GM21360 (cell line): ENCODE measurements around the gene PDE9A.

Experiments
- ATAC-seq: cut with Tn5 transposase; IDR thresholded peaks from one replicate; pipeline ENCODE4 v1.9.1; 2021; ENCODE audit warnings: mild to moderate bottlenecking, moderate library complexity; ENCODE audit not compliant: unreplicated experiment

Gene PDE9A

DNA sequence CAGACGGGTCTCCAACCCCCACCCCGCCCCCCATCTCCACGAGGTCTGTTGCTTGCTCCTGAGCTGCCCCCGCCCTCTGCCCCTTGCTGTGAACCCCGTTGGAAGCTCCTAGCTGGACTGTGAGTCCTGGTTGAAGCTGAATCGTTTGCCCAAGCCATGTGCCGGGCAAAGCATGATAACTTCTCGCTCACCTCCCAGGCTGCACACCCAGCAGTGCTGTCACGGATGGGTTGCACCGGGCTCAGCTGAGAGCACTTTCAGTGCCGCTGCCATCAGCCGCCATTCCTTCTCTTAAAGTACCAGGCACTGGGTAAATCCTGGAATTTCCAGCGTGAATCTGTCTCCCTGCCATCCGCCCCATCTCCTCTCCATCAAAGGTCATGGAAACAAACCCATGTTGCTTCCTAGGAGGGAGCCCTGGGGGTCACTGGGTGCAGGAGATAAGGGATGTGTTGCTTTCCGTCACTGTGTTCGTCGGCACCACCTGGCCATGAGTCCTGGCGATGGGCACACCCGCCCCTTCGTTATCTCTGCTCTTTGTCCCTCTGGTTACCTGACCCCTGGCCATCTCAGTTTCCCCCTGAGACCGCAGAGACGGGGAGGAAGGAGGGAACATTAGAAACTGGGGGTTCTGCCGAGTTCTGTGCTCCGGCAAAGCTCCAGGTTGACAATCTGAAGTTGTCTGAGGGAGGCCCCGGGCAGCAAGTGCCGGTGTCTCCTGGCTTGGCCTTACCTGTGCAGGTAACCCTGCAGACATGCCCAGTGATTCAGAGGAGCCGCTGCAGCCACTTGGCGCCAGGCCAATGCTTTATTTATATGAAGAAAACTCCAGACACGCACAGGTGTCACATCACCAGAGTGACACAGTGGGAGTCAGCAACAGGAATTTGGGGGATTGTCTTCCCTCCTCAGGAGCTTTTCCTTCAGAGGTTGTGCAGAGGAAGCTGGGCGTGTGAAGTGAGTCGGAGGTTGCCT, 2.7 kb downstream of the PDE9A start:
- no peak for ATAC-seq

DNA sequence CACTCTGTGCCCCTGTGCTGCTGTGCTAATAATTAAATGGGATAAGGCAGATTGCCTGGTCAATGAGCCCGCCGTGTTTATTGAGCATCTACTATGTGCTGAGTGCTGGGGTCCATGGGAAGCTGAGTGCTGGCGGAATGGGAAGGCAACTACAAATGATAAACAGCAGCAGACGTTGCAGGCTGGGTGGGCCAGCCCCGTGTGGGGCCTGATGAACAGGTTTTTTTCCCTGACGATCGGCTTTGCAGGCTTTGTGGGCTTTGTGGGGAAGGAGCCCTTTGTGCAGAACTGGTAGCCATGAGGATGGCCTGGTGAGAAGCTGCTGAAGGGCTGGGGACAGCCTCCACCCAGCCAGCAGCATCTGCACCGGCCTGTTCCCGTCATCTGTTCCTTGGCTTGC, 3.5 kb downstream of the PDE9A start:
- no peak for ATAC-seq

DNA sequence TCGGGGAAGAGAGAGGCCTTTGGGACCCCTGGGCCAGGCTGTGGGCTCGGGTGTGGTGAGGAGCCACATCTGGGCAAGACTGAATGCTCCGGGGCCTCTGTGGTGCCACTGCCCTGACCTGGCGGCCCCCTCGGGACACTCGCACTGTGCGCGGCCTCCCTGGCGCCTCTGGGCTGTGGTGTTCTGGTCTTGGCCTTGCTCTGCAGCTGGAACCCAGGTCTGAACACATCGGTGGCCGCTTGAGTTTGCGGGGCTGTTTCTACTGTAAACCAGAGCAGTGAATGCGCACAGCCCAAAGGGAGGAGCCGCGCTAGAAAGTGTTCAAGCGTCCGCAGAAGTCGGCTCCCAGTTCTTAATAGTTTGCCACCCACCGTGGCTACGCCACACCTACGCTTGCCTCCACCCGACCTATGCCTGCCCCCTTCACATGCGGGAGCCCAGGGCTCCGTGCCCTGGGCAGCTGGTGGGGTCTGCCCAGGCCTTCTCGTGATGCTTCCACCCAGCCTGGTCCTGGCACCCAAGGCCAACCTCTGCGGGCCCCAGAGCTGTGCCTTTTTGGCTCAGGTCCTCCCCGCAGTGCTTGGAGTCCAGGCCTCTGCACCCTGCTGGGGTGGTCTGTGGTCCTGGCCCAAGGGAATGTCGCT, 4.4 kb downstream of the PDE9A start:
- ATAC-seq: no peak

DNA sequence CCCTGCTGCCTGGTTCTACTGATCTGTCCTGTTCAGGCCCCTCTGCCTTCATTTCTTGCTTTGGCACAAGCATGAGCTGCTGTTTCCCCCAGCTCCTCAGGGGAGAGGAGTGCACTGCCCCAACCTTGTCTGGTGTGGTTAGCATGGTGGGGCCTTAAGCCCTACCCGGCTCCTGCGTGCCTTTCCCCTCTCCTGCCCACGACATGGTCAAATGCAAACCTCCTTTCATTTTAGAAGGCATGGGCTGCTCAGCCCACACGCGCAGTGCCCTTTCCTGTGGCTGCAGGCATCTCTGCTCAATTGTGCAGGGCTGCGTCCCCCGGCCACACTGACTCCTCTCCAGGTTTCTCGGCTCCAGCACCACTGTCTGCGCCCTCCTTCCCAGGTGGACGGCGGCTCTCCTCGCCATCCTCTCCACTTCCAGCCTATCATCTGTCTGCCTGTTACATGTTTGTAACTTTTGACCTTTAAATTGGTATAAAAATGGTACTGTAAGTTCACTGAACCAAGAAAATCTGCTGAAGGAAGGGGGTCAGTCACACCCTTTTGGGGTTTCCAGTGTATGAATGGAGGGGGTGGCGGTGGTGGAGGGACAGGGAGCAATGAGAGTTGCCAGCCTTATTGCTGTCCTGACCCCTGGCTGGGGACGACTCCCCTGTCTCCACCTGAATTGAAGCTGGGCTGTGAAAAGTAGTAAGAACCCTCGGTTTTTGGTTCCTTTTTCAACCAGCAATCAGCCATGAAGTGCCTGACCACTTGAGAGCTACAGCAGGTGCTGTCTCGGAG, 5.1 kb downstream of the PDE9A start:
- no peak for ATAC-seq

DNA sequence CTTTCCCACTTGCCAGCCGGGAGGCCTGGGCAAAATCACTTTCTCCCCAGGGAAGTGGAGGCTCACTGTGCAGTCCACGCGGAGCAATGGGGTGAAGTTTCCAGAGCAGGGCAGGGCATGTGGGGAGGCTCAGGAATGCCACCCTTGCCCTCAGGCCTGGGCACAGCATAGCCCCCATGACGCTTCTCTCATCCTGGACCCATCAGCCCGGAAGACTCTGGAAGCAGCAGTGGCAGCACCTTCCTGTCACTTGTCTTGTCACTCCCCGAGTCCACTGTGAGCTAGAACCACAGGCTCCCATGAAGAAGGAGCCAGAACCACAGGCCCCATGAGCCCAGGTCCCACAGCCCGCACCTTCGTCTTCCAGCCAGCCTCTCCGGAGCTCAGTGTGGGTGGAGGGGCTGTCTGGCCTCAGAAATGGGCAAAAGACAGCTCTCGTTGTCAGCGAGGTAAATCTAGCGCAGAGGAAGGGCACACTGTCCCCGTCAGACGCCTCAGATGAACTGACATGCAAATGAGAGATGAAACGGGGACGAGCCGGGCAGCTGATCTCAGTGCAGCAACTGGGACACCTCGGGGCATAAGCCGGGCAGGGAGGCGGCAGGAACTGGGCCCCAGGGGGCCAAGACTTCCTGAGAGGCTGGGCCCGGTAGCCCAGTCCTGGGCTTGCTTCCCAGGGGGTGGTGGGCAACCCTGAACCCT, 6.1 kb downstream of the PDE9A start:
- no peak for ATAC-seq

DNA sequence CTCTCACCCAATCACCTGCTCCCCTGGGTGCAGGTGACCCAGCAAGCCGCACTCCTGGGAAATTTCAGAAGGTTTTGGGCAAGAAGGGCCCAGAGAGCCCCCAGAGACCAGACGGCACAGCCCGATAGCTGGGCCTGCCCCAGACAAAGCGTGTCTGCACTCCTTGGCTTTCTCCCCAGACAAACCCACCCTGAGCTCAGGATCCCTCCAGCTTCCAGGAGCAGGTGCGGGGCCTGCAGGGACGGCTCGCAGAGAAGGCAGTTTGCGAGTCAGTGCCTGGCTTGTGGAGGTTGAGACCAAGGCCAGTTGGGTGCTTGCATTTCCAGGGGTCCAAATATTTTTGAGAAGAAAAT, 6.7 kb downstream of the PDE9A start:
- ATAC-seq: no peak

DNA sequence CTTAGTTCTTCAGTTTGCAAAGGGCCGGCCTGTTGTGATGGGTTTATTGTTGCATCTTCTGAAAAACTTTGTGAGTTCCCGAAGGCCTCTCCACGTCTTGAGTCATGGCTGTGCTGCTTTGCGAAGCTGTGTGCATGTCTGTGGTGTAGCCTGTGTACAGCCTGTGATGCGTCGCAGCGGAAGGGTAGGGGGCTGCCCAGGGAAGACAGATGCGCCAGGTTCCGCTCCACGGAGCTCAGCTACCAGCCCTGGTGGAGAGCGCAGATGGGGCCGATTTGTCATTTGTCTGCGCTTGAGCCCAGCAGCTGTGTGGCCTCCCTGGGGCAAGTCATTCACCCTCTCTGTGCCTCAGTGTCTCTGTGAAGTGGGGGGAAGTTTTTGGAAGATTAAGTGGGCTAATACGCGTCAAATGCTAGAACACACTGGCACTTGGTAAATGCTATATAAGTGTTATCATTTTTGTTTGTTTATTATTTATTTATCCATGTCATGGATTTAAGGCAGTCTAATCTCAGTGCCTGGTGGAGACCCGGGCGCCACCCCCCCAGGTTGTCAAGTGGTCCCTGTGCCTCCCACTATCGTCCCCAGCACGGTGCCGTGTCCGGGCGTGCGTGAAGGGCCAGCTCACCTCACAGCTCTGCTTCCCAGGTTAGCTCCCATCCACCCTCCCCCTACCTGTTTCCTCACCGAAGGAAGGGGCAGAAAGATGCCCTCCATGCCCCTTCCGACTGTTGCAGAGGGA, 8.4 kb downstream of the PDE9A start:
- ATAC-seq: no peak

DNA sequence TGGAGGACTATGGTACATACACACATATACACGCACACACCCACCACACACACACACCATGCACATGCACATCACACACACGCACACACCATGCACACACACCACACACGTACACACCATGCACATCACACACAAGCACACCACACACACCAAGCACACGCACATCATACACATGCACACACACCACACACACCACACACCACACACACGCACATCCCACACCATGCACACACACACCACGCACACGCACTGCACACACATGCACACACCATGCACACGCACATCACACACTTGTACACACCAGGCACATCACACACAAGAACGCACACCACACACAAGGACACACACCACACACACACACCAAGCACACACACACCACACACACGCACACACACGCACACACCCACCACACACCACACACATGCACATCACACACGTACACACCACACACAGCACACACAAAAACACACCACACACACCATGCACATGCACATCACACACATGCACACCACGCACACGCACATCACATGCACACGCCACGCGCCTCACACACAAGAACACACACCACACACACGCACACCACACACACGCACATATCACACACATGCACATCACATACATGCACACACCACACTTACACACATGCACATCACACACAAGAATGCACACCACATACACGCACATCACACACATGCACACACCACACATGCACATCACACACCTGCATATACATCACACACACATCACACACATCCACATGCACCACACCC, 9.2 kb downstream of the PDE9A start:
- ATAC-seq: no peak

DNA sequence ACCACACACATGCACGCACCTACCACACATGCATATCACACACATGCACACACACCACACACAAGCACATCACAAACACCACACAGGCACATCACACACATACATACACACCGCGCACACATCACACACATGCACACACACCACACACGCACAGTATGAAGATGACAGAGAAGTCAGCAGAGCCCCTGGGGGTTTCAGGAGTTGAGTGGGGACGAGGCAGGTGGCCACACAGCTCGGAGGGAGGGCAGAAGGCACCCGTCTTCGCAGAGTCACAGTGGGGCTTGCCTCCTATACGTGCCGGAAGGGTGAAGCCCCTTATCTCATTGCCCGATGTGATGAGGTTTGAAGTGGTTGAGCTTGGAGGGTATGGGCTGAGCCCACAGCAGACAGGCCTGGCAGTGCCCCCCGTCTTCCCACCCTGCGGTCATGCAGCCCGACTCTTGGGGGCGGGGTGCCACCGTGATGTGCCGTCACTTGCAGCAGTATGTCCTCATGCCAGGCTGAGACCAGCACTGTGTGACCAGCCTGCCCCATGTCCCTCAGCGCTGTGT, 9.9 kb downstream of the PDE9A start:
- no peak for ATAC-seq

DNA sequence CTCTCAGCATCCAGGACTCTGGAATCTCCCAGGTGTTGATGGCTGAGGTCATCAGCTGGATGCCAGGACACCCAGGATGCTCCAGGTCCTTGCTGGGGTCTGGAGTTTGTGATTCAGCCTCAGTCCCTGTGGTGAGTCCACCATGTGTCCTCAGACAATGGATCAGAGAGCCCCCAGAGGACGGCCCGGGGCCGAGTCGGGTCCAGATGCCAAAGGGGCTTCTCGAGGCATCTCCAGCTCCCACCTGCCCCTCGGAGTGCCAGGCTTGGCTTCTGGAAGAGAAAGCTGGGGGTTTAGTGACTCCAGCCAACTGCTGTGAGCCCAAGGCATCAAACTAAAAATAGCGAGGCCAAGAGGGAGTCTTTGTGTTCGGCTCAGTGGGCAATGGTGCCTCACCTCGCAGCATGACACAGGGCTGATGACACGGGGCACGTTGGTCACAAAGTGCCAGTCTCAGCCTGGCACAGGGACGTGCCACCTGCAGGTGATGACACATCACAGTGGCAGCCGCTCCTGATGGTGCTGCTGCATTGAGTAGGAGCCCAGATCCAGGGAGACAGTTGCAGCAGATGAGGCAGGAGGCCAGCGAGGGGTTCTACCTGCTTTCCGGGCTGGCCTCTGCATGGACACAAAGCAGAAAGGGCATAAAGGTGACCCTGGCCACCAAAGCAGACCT, 10.6 kb downstream of the PDE9A start:
- ATAC-seq: no peak

DNA sequence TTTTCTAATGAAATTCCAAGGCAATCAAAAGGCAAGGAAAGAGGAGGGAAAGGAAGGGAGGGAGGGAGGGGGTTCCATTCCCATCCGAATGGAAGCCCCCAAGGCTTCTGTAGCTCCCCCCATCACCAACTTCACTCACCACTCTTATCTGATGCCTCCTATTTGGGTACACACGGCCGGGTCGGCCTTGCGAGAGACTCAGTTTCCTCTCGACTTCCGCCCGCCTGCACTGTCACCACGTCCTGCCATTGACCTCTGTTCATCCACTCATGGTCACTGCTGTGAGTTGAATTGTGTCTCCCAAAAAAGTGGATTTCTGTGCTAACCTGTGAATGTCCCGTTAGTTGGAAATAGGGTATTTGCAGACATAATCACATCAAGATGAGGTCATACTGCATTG, 11.2 kb downstream of the PDE9A start:
- ATAC-seq: no peak

DNA sequence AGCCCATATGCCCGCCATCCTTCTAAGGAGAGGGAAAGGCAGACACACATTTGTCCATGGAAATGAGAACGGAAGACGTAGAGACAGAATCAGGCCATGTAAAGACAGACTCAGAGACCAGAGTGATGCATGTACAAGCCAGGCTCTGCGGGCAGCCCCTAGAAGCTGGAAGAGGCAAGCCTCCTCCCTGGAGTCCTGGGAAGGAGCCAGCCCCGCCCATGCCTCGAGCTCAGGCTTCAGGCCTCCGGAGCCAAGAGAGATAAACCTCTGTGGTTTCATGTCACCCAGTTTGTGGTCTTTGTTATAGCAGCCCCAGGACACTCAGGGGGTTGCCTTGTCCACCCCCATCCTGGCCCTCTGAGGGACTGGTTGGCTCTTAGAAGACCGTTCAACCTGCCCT, 11.6 kb downstream of the PDE9A start:
- no peak for ATAC-seq

DNA sequence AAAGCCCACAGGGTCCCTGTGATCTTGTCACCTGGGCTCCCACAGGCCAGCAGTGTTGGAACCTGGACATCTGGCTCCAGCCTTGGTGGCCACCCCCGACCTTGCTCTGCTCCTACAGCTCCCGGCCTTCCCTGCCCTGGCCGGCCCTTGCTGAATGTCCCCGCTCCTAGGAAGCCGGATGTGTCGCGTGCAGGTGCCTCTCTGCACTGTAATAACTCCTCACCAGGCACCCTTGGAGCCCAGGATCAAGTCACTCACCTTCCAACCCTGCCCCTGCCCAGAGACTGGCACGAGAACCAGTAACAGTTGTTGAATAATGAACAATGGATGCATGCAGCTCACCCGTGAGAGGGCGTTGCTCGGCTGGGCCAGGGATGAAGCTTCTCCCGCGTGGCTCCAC, 12.1 kb downstream of the PDE9A start:
- no peak for ATAC-seq

DNA sequence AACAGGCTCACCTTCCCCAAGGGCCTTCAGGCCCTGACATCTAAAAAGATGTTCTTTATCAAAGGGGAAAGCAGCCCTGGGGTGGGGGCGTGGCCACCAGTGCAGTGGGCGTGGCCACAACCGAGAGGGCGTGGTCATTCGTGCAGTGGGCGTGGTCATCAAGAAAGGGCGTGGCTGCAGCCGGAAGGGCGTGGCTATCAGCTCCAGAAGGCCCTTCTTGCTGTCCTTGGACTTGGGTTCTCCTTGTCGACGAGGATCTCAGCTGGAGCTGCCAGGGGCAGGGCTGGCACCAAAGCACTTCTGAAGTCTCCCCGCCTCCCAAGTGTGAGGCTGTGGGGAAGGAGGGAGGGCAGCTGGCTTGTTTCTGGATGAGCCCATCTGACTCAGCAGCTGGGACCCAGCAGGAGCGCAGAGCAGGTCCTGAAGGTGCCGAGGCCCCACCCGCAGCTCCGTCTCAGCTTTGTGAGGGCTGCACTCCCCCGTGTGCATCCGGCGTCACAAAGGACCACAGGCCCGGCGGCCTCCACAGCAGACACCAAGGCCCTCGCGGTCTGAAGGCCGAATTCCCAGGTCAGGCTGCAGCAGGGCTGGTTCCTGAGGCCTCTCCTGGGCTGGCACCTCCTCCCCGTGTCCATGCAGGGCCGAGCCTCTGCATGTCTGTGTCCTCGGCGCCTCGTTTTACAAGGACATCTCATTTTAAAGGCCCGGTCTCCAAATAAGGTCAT, 12.8 kb downstream of the PDE9A start:
- ATAC-seq: no peak

DNA sequence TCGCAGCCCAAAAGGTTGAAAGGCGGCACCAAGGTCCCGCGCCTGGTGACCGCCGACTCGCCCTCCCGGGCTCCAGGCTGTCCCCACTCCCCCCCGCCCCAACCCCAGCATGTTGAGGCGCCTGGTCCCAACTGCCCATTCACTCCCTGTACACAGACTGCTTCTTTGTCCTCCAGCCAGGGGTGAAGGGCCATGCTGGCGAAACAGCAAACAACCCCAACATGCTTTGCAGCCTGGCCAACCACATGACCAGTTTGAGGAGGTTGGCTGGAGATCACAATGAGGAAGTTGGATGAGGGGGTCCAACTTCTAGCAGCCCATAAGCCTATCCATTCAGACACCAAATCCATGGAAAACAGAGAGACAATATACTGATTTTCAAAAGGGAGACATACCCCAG, 13.5 kb downstream of the PDE9A start:
- no peak for ATAC-seq

DNA sequence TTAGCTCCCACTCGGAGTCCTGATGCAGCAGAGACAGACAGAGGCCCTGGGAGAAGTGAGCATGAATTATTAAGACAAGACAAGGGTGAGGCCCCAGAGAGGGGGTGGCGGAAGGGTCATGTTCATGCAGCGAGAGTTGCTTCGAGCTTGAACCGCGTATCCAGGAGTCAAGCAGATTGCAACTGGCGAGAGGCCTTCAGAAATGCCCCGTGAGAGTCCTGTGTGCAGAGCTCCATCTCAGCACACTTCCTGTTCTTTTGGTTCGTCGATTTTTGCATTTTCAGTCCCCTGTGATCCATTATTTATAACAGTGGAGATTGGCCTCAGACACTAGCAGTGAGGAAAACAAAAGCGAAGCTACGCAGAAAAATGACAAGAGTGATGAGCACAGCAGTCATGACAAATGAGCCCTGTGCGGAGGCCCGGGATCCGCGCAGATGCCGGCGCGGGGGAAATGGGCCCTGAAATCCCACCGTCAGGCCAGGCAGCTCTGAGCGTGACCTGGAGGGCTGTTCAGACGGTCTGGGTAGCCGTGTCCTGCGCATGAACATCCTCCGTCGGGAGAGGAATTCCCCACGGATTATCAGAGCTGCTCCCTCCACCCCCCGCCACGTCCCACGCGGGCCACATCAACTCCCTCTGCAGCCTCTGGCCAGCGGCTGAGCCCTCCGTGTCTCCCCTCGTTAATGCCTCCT, 15.0 kb downstream of the PDE9A start:
- ATAC-seq: no peak

DNA sequence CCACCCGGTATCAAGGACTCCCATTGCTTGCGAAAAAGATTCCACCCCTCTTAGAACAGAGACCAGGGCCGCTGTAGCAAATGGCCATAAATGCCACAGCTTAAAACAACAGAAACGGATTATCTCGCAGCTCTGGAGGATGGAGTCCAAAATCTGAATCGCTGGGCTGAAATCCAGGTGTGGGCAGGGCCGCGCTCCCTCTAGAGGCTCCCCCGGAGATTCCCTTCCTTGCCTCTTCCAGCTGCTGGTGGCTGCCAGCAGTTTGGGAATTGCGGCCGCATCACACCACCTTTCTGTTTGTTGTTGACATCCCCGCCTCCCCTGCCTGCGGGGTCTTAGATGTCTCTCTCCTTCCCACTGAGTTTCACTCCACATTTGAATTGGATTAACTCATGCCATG, 15.6 kb downstream of the PDE9A start:
- ATAC-seq: no peak
